Karpas-422 (cell line): ENCODE results near the gene SESN2. TPM values are rescaled to one million over a fixed set of nuclear protein-coding genes. Genes with fewer than 3 reads are reported as not detected.

Source experiments
- DNase-seq: peaks from one replicate; pipeline ENCODE4 v3.0.0-alpha.2; 2015
- H2AFZ ChIP-seq: fragments of 200-600 bp; sonication (generic); 2 replicates; pipeline ENCODE4 v1.6.1; 2014; ENCODE audit warnings: antibody characterized with exemption, low read length, mixed read lengths
- H3K27ac ChIP-seq: fragments of 200-600 bp; sonication (generic); 2 replicates; pipeline ENCODE4 v1.5.1; 2014; ENCODE audit warnings: mild to moderate bottlenecking, low read length, moderate library complexity
- H3K27me3 ChIP-seq: fragments of 200-600 bp; sonication (generic); 2 replicates; pipeline ENCODE4 v1.6.1; 2014; ENCODE audit warnings: low read length, mixed read lengths
- H3K36me3 ChIP-seq: fragments of 200-600 bp; sonication (generic); 2 replicates; pipeline ENCODE4 v1.6.1; 2014; ENCODE audit warnings: low read length, mixed read lengths; ENCODE audit not compliant: insufficient read depth
- H3K4me1 ChIP-seq: fragments of 200-600 bp; sonication (generic); 2 replicates; pipeline ENCODE4 v1.6.1; 2014; ENCODE audit warnings: mild to moderate bottlenecking, low read length, mixed read lengths
- H3K4me2 ChIP-seq: fragments of 200-600 bp; sonication (generic); 2 replicates; pipeline ENCODE4 v1.6.1; 2014; ENCODE audit warnings: low read length, low read depth, mild to moderate bottlenecking; ENCODE audit not compliant: poor library complexity, severe bottlenecking
- H3K4me3 ChIP-seq: fragments of 200-600 bp; sonication (generic); 2 replicates; pipeline ENCODE4 v1.5.1; 2014; ENCODE audit warnings: mild to moderate bottlenecking, antibody characterized with exemption, low read length, mixed read lengths
- H3K79me2 ChIP-seq: fragments of 200-600 bp; sonication (generic); 2 replicates; pipeline ENCODE4 v1.6.1; 2014; ENCODE audit warnings: mild to moderate bottlenecking, low read length, mixed read lengths
- H3K9ac ChIP-seq: fragments of 200-600 bp; sonication (generic); 2 replicates; pipeline ENCODE4 v1.6.0; 2014; ENCODE audit warnings: low read length
- H3K9me2 ChIP-seq: fragments of 200-600 bp; sonication (generic), shearing (Covaris generic); replicated peaks from 2 replicates; pipeline ENCODE4 v1.6.0; 2014; ENCODE audit warnings: mild to moderate bottlenecking, low read length, moderate library complexity; ENCODE audit not compliant: insufficient read depth
- H3K9me3 ChIP-seq: fragments of 300-700, 200-600 bp; sonication (generic); 2 replicates; pipeline ENCODE4 v1.6.1; 2014; ENCODE audit warnings: low read length, mixed read lengths
- H4K20me1 ChIP-seq: fragments of 200-600 bp; sonication (generic); 2 replicates; pipeline ENCODE4 v1.6.1; 2014; ENCODE audit warnings: mild to moderate bottlenecking, antibody characterized with exemption, low read length, low read depth; ENCODE audit not compliant: insufficient read depth
- total RNA-seq: library from RNA; depleted of rRNA; stranded (reverse); fragments of >200 nt; shearing (Covaris generic); gene quantifications from 2 replicates; pipeline ENCODE4 v1.2.3, GENCODE V29; 2014; ENCODE audit warnings: low replicate concordance

Gene SESN2
- total RNA-seq, 1 experiment from 2014 or later = 35.1 TPM

DNA sequence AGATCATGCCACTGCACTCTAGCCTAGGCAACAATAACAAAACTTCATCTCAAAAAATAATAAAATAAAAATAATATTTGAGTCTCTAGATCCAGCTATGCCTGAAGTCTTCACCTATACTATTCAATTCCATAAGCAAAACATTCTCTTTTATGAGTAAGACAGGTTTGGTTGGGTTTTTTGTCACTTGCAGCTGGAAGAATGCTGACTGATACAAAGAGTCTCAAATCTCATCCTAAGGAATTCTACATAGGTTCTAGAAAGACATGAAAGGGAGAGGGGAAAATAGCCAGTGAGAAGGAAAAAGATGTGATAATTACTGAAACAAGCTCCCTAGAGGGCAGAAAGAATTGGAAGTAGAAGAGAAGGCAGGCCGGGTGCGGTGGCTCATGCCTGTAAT lies 39.1 kb downstream of the SESN2 start:
- H3K4me1 ChIP-seq = no peaks in the 10 kb centered on the region
- H2AFZ ChIP-seq = no peak overlapping the region
- H3K9me2 ChIP-seq = no peaks in the 10 kb centered on the region
- H3K9me3 ChIP-seq = no peaks in the 10 kb centered on the region
- H3K4me3 ChIP-seq = no peak overlapping the region
- no peaks in the 10 kb centered on the region for H3K79me2 ChIP-seq
- H3K9ac ChIP-seq = no peak overlapping the region
- H3K27ac ChIP-seq = no peak overlapping the region
- H3K4me2 ChIP-seq = no peak overlapping the region
- DNase-seq = no peak
- H4K20me1 ChIP-seq = no peaks in the 10 kb centered on the region
- no peaks in the 10 kb centered on the region for H3K36me3 ChIP-seq
- H3K27me3 ChIP-seq = no peaks in the 10 kb centered on the region

DNA sequence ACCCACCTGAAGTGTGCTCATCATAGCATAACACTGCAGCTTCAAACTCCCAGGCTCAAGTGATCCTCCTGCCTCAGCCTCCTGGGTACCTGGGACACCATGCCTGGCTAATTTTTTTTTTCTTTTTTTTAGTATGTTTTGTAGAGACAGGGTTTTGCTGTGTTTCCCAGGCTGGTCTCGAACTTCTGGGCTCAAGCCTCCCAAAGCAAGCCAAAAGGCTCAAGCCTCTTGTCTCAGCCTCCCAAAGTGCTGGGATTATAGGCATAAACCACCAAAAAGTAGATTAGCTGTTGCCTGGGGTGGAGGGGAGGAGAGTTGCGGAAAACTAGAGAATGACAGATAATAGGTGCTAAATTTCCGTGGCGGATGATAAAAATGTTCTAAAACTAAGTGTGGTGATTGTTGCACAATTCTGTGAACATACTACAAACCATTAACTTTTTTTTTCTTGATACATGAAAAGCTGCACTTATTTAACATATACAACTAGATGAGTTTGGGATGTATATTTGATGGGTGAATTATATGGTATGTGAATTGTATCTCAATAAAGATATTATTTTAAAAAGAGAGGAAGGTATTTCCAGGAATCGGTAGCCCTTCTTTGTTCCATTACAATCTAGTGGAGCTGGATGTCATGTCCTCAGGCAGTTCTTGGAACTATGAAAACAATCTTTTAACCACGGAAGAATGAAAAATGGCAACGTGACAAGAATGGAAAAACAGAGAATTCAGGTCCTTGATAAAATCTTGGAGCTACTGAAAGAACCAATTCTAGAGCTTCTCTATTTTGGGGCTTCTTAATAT lies 42.3 kb downstream of the SESN2 start:
- Histone ChIP-seq H3K4me3 (no peak overlapping the region), H3K9ac (no peak overlapping the region), H3K27me3 (no peaks in the 10 kb centered on the region), H4K20me1 (no peaks in the 10 kb centered on the region), H3K4me2 (no peak overlapping the region), H3K9me3 (no peaks in the 10 kb centered on the region), H2AFZ (no peak overlapping the region), H3K9me2 (no peaks in the 10 kb centered on the region), H3K27ac (no peak overlapping the region), H3K36me3 (no peaks in the 10 kb centered on the region), H3K79me2 (no peaks in the 10 kb centered on the region), H3K4me1 (no peaks in the 10 kb centered on the region)
- no peak for DNase-seq

- Histone ChIP-seq H3K79me2 (no peaks in the 10 kb centered on the region), H2AFZ (no peak overlapping the region), H3K27me3 (no peaks in the 10 kb centered on the region), H3K4me3 (no peak overlapping the region), H3K4me1 (no peaks in the 10 kb centered on the region), H3K36me3 (no peaks in the 10 kb centered on the region), H4K20me1 (no peaks in the 10 kb centered on the region), H3K27ac (no peak overlapping the region), H3K9ac (no peak overlapping the region), H3K9me3 (no peaks in the 10 kb centered on the region), H3K9me2 (no peaks in the 10 kb centered on the region), H3K4me2 (no peak overlapping the region)
- no peak for DNase-seq
Observed at GRCh38 chr1:28302247-28302646, 42.9 kb downstream of the SESN2 start.

GRCh38 chr1:28306301-28306949 lies 47.1 kb downstream of the SESN2 start:
- Histone ChIP-seq H4K20me1 (no peaks in the 10 kb centered on the region), H3K9me2 (no peaks in the 10 kb centered on the region), H3K27ac (no peak overlapping the region), H3K4me3 (no peak overlapping the region), H3K27me3 (no peaks in the 10 kb centered on the region), H2AFZ (peak overlapping the region; percentile 71; the same call in 1 of the 2 replicates), H3K79me2 (no peaks in the 10 kb centered on the region), H3K4me1 (no peaks in the 10 kb centered on the region), H3K9ac (no peak overlapping the region), H3K4me2 (no peak overlapping the region), H3K9me3 (no peaks in the 10 kb centered on the region), H3K36me3 (no peaks in the 10 kb centered on the region)
- no peak for DNase-seq

DNA sequence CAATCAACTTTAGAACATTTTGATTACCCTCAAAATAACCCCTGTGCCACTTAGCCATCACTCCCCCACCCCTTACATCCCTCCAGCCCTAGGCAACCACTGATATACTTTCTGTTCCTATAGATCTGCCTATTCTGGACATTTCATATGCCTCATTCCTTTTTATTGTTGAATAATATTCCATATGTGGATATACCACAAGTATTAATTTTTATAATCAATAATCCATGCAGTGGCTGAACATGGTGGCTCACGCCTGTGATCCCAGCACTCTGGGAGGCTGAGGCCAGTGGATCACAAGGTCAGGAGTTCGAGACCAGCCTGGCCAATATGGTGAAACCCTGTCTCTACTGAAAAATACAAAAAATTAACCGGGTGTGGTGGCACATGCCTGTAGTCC lies 49.4 kb downstream of the SESN2 start:
- Histone ChIP-seq H3K27ac (no peak overlapping the region), H3K4me3 (no peak overlapping the region), H3K27me3 (no peaks in the 10 kb centered on the region), H3K9me2 (no peaks in the 10 kb centered on the region), H3K36me3 (no peaks in the 10 kb centered on the region), H3K4me1 (no peaks in the 10 kb centered on the region), H3K9ac (no peak overlapping the region), H3K79me2 (no peaks in the 10 kb centered on the region), H3K4me2 (no peak overlapping the region), H4K20me1 (no peaks in the 10 kb centered on the region), H2AFZ (no peak overlapping the region), H3K9me3 (no peaks in the 10 kb centered on the region)
- no peak for DNase-seq

- H3K4me3 ChIP-seq = no peak overlapping the region
- no peaks in the 10 kb centered on the region for H3K9me3 ChIP-seq
- no peak overlapping the region for H2AFZ ChIP-seq
- H3K27ac ChIP-seq = no peak overlapping the region
- H3K9ac ChIP-seq = no peak overlapping the region
- no peaks in the 10 kb centered on the region for H4K20me1 ChIP-seq
- no peaks in the 10 kb centered on the region for H3K79me2 ChIP-seq
- H3K27me3 ChIP-seq = no peaks in the 10 kb centered on the region
- no peak overlapping the region for H3K4me2 ChIP-seq
- H3K36me3 ChIP-seq = no peaks in the 10 kb centered on the region
- no peak for DNase-seq
- H3K4me1 ChIP-seq = no peaks in the 10 kb centered on the region
- no peaks in the 10 kb centered on the region for H3K9me2 ChIP-seq
Observed at GRCh38 chr1:28309702-28310101, 50.4 kb downstream of the SESN2 start.

DNA sequence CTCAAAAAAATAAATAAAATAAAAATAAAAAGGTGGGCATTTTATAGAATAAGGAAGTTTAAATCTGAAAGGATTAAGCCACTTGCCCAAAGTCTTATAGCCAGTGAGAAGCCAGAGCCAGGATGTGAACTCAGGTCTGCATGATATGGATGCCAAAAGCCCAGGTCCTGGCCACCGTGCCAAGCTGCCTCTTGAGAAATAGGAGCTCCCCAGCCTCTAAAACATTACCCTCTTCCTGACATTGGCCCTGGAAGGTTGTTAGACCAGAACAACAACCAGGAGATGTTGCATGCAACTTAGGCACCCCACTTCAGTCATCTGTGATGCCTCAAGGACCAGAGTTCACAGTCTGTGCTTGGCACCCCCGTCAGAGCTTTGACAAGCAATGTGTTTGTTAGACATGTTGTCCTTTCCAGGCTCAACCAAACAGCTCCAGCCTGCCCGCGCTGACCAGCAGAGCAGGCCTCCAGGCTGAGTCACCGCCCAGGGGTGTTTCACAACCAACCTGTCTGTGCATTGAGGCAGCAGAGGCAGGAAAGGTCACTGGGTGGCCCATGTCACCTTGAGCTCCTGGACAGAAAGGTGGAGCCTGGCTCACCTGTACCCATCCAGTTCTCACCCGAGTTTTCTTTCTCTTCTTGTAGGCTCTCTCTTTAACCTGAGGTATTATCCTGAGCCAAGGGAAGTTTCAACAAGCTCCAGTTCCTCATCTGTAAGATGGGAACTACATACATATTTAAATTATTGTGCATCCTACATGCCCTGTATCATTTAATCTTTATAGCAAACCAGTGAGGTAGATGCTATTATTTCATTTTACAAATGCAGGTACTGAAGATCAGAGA lies 54.6 kb downstream of the SESN2 start:
- Histone ChIP-seq H3K4me1 (no peaks in the 10 kb centered on the region), H3K27me3 (no peaks in the 10 kb centered on the region), H3K9ac (no peak overlapping the region), H3K4me3 (no peak overlapping the region), H3K36me3 (no peaks in the 10 kb centered on the region), H3K9me3 (no peaks in the 10 kb centered on the region), H3K79me2 (no peaks in the 10 kb centered on the region), H3K27ac (no peak overlapping the region), H3K9me2 (no peaks in the 10 kb centered on the region), H2AFZ (no peak overlapping the region), H3K4me2 (no peak overlapping the region), H4K20me1 (no peaks in the 10 kb centered on the region)
- DNase-seq = no peak

DNA sequence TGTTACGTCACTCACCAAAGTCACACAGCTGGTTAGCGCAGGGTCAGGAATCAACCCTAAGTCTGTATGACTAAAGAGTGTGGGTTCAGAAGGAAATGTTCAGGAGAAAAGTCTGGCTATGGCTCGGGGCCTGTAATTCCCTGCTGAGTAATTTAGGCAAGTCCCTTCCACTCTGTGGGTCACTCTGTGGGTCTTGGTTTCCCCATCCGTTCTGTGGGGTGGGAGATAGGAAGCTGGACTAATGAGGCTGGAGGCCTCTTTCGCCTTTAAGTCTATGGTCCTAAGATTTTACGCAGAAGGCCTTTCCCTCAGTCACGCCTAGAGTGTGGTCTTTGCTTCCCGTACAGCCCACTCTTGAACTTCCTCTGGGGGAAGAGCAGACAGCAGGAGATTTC lies 55.2 kb downstream of the SESN2 start:
- no peak overlapping the region for H3K4me3 ChIP-seq
- no peak overlapping the region for H2AFZ ChIP-seq
- no peak overlapping the region for H3K4me2 ChIP-seq

More for the DNA sequence above, 55.2 kb downstream of the SESN2 start:
- no peaks in the 10 kb centered on the region for H4K20me1 ChIP-seq
- H3K27ac ChIP-seq = no peak overlapping the region
- no peaks in the 10 kb centered on the region for H3K9me2 ChIP-seq
- no peak for DNase-seq
- H3K36me3 ChIP-seq = no peaks in the 10 kb centered on the region
- no peaks in the 10 kb centered on the region for H3K79me2 ChIP-seq
- no peaks in the 10 kb centered on the region for H3K4me1 ChIP-seq
- H3K9ac ChIP-seq = no peak overlapping the region
- H3K9me3 ChIP-seq = no peaks in the 10 kb centered on the region
- no peaks in the 10 kb centered on the region for H3K27me3 ChIP-seq
